GM23338 (cell line): ENCODE data around the gene ALDH18A1. TPM values are rescaled to one million over a fixed set of nuclear protein-coding genes. Genes with fewer than 3 reads are reported as not detected.

Experiments
- ATAC-seq: fragments of 200-7000 bp; cut with Tn5 transposase; 3 replicates; pipeline ENCODE4 v1.9.1; 2020
- DNase-seq: peaks from one replicate; pipeline ENCODE4 v3.0.0-alpha.2; 2015; ENCODE audit warnings: low spot score
- H2AFZ ChIP-seq: fragments of 200-600 bp; sonication (generic); 2 replicates; pipeline ENCODE4 v1.8.0; 2016; ENCODE audit warnings: antibody characterized with exemption, mild to moderate bottlenecking, moderate library complexity
- H3F3A ChIP-seq: fragments of 200-600 bp; sonication (generic); replicated peaks from 2 replicates; pipeline ENCODE4 v1.8.0; 2017; ENCODE audit warnings: antibody characterized with exemption, mixed run types, low read depth
- H3K27ac ChIP-seq: fragments of 200-600 bp; sonication (generic); 2 replicates; pipeline ENCODE4 v1.6.1; 2016; ENCODE audit warnings: low read depth
- H3K27me3 ChIP-seq: fragments of 200-600 bp; sonication (generic); 2 replicates; pipeline ENCODE4 v1.8.0; 2016; ENCODE audit warnings: mild to moderate bottlenecking, mixed run types, moderate library complexity; ENCODE audit not compliant: insufficient read depth
- H3K36me3 ChIP-seq: fragments of 200-600 bp; sonication (generic); 2 replicates; pipeline ENCODE4 v1.8.0; 2016; ENCODE audit warnings: mild to moderate bottlenecking; ENCODE audit not compliant: insufficient read depth
- H3K4me1 ChIP-seq: fragments of 200-600 bp; sonication (generic); 2 replicates; pipeline ENCODE4 v1.8.0; 2016; ENCODE audit warnings: mild to moderate bottlenecking, moderate library complexity; ENCODE audit not compliant: insufficient read depth
- H3K4me2 ChIP-seq: fragments of 200-600 bp; sonication (generic); 2 replicates; pipeline ENCODE4 v1.7.1; 2017; ENCODE audit warnings: mixed run types
- H3K4me3 ChIP-seq: fragments of 200-600 bp; sonication (generic); 2 replicates; pipeline ENCODE4 v1.6.1; 2016; ENCODE audit warnings: mixed run types
- H3K79me2 ChIP-seq: fragments of 200-600 bp; sonication (generic); replicated peaks from 2 replicates; pipeline ENCODE4 v1.8.0; 2017; ENCODE audit warnings: mild to moderate bottlenecking; ENCODE audit not compliant: insufficient read depth
- H3K9me2 ChIP-seq: fragments of 200-600 bp; sonication (generic); 2 replicates; pipeline ENCODE4 v1.8.0; 2017; ENCODE audit not compliant: insufficient read depth
- H4K20me1 ChIP-seq: fragments of 200-600 bp; sonication (generic); replicated peaks from 2 replicates; pipeline ENCODE4 v1.8.0; 2017; ENCODE audit warnings: mild to moderate bottlenecking; ENCODE audit not compliant: insufficient read depth
- H3K27ac Mint-ChIP-seq: 2 replicates; pipeline ENCODE4 v1.8.0; 2020; ENCODE audit warnings: inconsistent platforms, mild to moderate bottlenecking, moderate library complexity, mixed read lengths
- H3K27me3 Mint-ChIP-seq: 3 replicates; pipeline ENCODE4 v1.8.0; 2022; ENCODE audit warnings: low read depth, mild to moderate bottlenecking, moderate library complexity, mixed read lengths, inconsistent platforms; ENCODE audit not compliant: insufficient read depth, poor library complexity
- H3K36me3 Mint-ChIP-seq: 3 replicates; pipeline ENCODE4 v1.8.0; 2021; ENCODE audit warnings: low read depth, mild to moderate bottlenecking, inconsistent platforms, moderate library complexity, mixed read lengths
- H3K4me1 Mint-ChIP-seq: 3 replicates; pipeline ENCODE4 v1.8.0; 2020; ENCODE audit warnings: mild to moderate bottlenecking, inconsistent platforms, mixed read lengths
- H3K4me3 Mint-ChIP-seq: 3 replicates; pipeline ENCODE4 v1.8.0; 2021; ENCODE audit warnings: moderate library complexity, mild to moderate bottlenecking, inconsistent platforms, mixed read lengths
- H3K9me3 Mint-ChIP-seq: 3 replicates; pipeline ENCODE4 v1.8.0; 2020; ENCODE audit warnings: moderate library complexity, mild to moderate bottlenecking, inconsistent platforms, mixed read lengths
- CREB1 ChIP-seq: fragments of 250-450 bp; sonication (Bioruptor Pico); IDR thresholded peaks from 2 replicates; pipeline ENCODE4 v1.5.0; 2020; ENCODE audit warnings: low read depth, mild to moderate bottlenecking, moderate library complexity
- CTCF ChIP-seq, 2 experiments: fragments of 200-600 bp in 1 of 2; sonication (generic) in 1 of 2; conservative IDR thresholded peaks; 2 replicates each; pipeline versions ENCODE4 v1.5.1 to v1.6.1; 2016 to 2017; ENCODE audit warnings: antibody characterized with exemption in 2 of 2, low read depth in 2 of 2, mild to moderate bottlenecking in 2 of 2, moderate library complexity in 1 of 2
- ETS1 ChIP-seq: IDR thresholded peaks from 2 replicates; pipeline ENCODE4 v1.6.1; 2016; ENCODE audit warnings: antibody characterized with exemption
- EZH2 ChIP-seq: fragments of 200-600 bp; sonication (generic); IDR thresholded peaks from one replicate; pipeline ENCODE4 v1.8.0; 2017; ENCODE audit warnings: antibody characterized with exemption, mild to moderate bottlenecking, low read depth; ENCODE audit not compliant: unreplicated experiment
- EZH2phosphoT487 ChIP-seq: fragments of 200-600 bp; sonication (generic); IDR thresholded peaks from one replicate; pipeline ENCODE4 v1.8.1; 2018; ENCODE audit warnings: antibody characterized with exemption; ENCODE audit not compliant: unreplicated experiment
- JUNB ChIP-seq: IDR thresholded peaks from one replicate; pipeline ENCODE4 v1.6.1; 2016; ENCODE audit warnings: antibody characterized with exemption; ENCODE audit not compliant: unreplicated experiment
- NANOG ChIP-seq: IDR thresholded peaks from 2 replicates; pipeline ENCODE4 v1.6.1; 2016; ENCODE audit warnings: antibody characterized with exemption, borderline replicate concordance
- POLR2AphosphoS5 ChIP-seq: IDR thresholded peaks from 2 replicates; pipeline ENCODE4 v1.6.1; 2016; ENCODE audit warnings: antibody characterized with exemption, low read depth
- REST ChIP-seq: IDR thresholded peaks from one replicate; pipeline ENCODE4 v1.6.1; 2018; ENCODE audit warnings: antibody characterized with exemption; ENCODE audit not compliant: unreplicated experiment
- STAT1 ChIP-seq: IDR thresholded peaks from one replicate; pipeline ENCODE4 v1.6.1; 2016; ENCODE audit warnings: antibody characterized with exemption; ENCODE audit not compliant: unreplicated experiment
- ZNF114 ChIP-seq: fragments of 250-450 bp; sonication (Bioruptor Pico); IDR thresholded peaks from 2 replicates; pipeline ENCODE4 v1.5.0; 2020; ENCODE audit warnings: mild to moderate bottlenecking, moderate library complexity
- ZNF331 ChIP-seq: fragments of 250-450 bp; sonication (Bioruptor Pico); IDR thresholded peaks from 2 replicates; pipeline ENCODE4 v1.5.0; 2020; ENCODE audit warnings: low read depth, mild to moderate bottlenecking, moderate library complexity
- ZNF462 ChIP-seq: fragments of 250-450 bp; sonication (Bioruptor Pico); IDR thresholded peaks from 2 replicates; pipeline ENCODE4 v1.5.0; 2020; ENCODE audit warnings: mild to moderate bottlenecking, moderate library complexity
- polyA plus RNA-seq: library from polyadenylated mRNA; unstranded; fragments of >200 nt; fragmentation: Nextera tagmentation; extraction: Ambion mirVana; gene quantifications from 2 replicates; pipeline ENCODE4 v1.2.1, GENCODE V29; 2016
- total RNA-seq: library from RNA; depleted of rRNA; stranded (reverse); fragments of >200 nt; shearing (Covaris generic); gene quantifications from 2 replicates; pipeline ENCODE4 v1.2.3, GENCODE V29; 2014

Gene ALDH18A1
- total and polyA plus RNA-seq, 2 experiments from 2014 or later, result 35.1 to 117 TPM

GRCh38 chr10:95573964-95574604, 82.4 kb downstream of the ALDH18A1 start (continued):
- TF ChIP-seq EZH2phosphoT487, result no peak
- no peak for TF ChIP-seq JUNB

GRCh38 chr10:95573527-95573926, 83.0 kb downstream of the ALDH18A1 start:
- Histone ChIP-seq H3K27ac (no peak overlapping the region), H4K20me1 (no peaks in the 10 kb centered on the region), H3F3A (no peaks in the 10 kb centered on the region), H3K27me3 (no peaks in the 10 kb centered on the region), H3K4me3 (no peak overlapping the region), H3K36me3 (no peaks in the 10 kb centered on the region), H3K79me2 (no peaks in the 10 kb centered on the region), H3K9me2 (peaks cover 4% of the 10 kb centered on the region; the same call in 1 of the 2 replicates), H3K4me2 (no peak overlapping the region), H2AFZ (no peak overlapping the region), H3K4me1 (no peaks in the 10 kb centered on the region)
- no peaks in the 10 kb centered on the region for H3K27me3 Mint-ChIP-seq
- H3K36me3 Mint-ChIP-seq, result no peaks in the 10 kb centered on the region
- H3K9me3 Mint-ChIP-seq, result no peaks in the 10 kb centered on the region
- H3K4me3 Mint-ChIP-seq, result no peak overlapping the region
- no peak overlapping the region for H3K27ac Mint-ChIP-seq
- DNase-seq (no peak), ATAC-seq (no peak)
- TF ChIP-seq EZH2 (no peak), STAT1 (no peak), ETS1 (no peak), ZNF462 (CRISPR knock-in tag) (no peak), ZNF331 (CRISPR knock-in tag) (no peak), NANOG (no peak), POLR2AphosphoS5 (no peak), CREB1 (no peak), ZNF114 (CRISPR knock-in tag) (no peak), JUNB (no peak), REST (no peak), CTCF (conservative IDR thresholded peaks at IDR 0.05; ENCODE audit: low read depth in 2 of 2) (no peak), EZH2phosphoT487 (no peak)
- no peaks in the 10 kb centered on the region for H3K4me1 Mint-ChIP-seq
